NCI-H345 treated with DMSO at 0.1 percent for 48 hours (cell line): ENCODE data around the gene AKAP14.
"Not testable (repeated sequence)": the region's sequence is repeated elsewhere in the genome, so short reads cannot be mapped to it uniquely, and the experiment has no call there.

Experiments used
- DNase-seq: peaks from one replicate; lab custom pipeline; 2025; ENCODE audit not compliant: unreplicated experiment; lab: John Stamatoyannopoulos, UW

Gene AKAP14

GRCh38 chrX:119895843-119896326 is at the start of gene AKAP14:
Gene AKAP14 (plus strand): TSS chrX:119895893. CDS start chrX:119903224, 7,331 bp downstream.
- DNase-seq = no peak

- peak; percentile 92 for DNase-seq
These were observed 43.0 kb upstream of the AKAP14 start, which contains the start of gene UPF3B for GRCh38 chrX:119852382-119853353. Gene UPF3B (minus strand): TSS chrX:119852963. CDS start chrX:119852928, 35 bp downstream.

GRCh38 chrX:119853444-119853843 is 42.2 kb upstream of the AKAP14 start:
- DNase-seq = no peak

GRCh38 chrX:119870626-119871131 is 25.0 kb upstream of the AKAP14 start:
- no peak for DNase-seq

GRCh38 chrX:119871245-119871598 is 24.5 kb upstream of the AKAP14 start:
- DNase-seq = no peak

GRCh38 chrX:119871599-119872395 is 23.9 kb upstream of the AKAP14 start, which contains the start of the genes NDUFA1 and RNF113A:
Gene NDUFA1 (plus strand): TSS chrX:119871832. CDS start chrX:119871912, 80 bp downstream.
Gene RNF113A (minus strand): TSS chrX:119871733. CDS start chrX:119871613, 120 bp downstream.
- peak; percentile 58 for DNase-seq

- DNase-seq = no peak
These were observed 17.0 kb upstream of the AKAP14 start for GRCh38 chrX:119878740-119879139.

- no peak for DNase-seq
These were observed 15.6 kb upstream of the AKAP14 start for GRCh38 chrX:119880076-119880475.

GRCh38 chrX:119880552-119881437 is 14.9 kb upstream of the AKAP14 start:
- no peak for DNase-seq

- DNase-seq = no peak
These were observed 9.9 kb upstream of the AKAP14 start for GRCh38 chrX:119885554-119886428.

GRCh38 chrX:119887721-119888425 is 7.8 kb upstream of the AKAP14 start:
- DNase-seq = peak; percentile 61

GRCh38 chrX:119890626-119891025 is 5.1 kb upstream of the AKAP14 start:
- not testable (repeated sequence) for DNase-seq

- DNase-seq = not testable (repeated sequence)
These were observed 3.6 kb upstream of the AKAP14 start for GRCh38 chrX:119891961-119892692.

- DNase-seq = no peak
These were observed 3.4 kb downstream of the AKAP14 start for GRCh38 chrX:119899125-119899524.

- no peak for DNase-seq
These were observed 5.3 kb downstream of the AKAP14 start for GRCh38 chrX:119900976-119901375.

- DNase-seq = no peak
These were observed 20.6 kb downstream of the AKAP14 start for GRCh38 chrX:119916310-119916709.

- no peak for DNase-seq
These were observed 22.2 kb downstream of the AKAP14 start for GRCh38 chrX:119917877-119918276.
